Chondrocyte (in vitro differentiated cells): Measurements from ENCODE around the gene MAML2. TPM values are rescaled to one million over a fixed set of nuclear protein-coding genes. Genes with fewer than 3 reads are reported as not detected.

ENCODE experiments used
- DNase-seq: peaks from one replicate; pipeline ENCODE4 v3.0.0; 2021; ENCODE audit warnings: mixed read lengths, low spot score
- H3K27ac Mint-ChIP-seq: one replicate; pipeline ENCODE4 v1.8.0; 2021; ENCODE audit warnings: mild to moderate bottlenecking, moderate library complexity, mixed read lengths; ENCODE audit not compliant: unreplicated experiment
- H3K27me3 Mint-ChIP-seq: 2 replicates; pipeline ENCODE4 v1.8.0; 2021; ENCODE audit warnings: low read depth, mixed read lengths
- H3K36me3 Mint-ChIP-seq: 2 replicates; pipeline ENCODE4 v1.8.0; 2021; ENCODE audit warnings: low read depth, mixed read lengths
- H3K4me1 Mint-ChIP-seq: 2 replicates; pipeline ENCODE4 v1.8.0; 2021; ENCODE audit warnings: low read depth, mild to moderate bottlenecking, mixed read lengths
- H3K4me3 Mint-ChIP-seq: one replicate; pipeline ENCODE4 v1.8.0; 2021; ENCODE audit warnings: mild to moderate bottlenecking, moderate library complexity, mixed read lengths; ENCODE audit not compliant: unreplicated experiment
- H3K9me3 Mint-ChIP-seq: 2 replicates; pipeline ENCODE4 v1.8.0; 2021; ENCODE audit warnings: low read depth, mixed read lengths
- CTCF ChIP-seq: fragments of 200-600 bp; sonication (generic); IDR thresholded peaks from 2 replicates; pipeline ENCODE4 v1.5.0; 2021; ENCODE audit warnings: antibody characterized with exemption, mild to moderate bottlenecking, moderate library complexity
- total RNA-seq: library from RNA; stranded (reverse); gene quantifications from 3 replicates; pipeline ENCODE4 v1.2.1, GENCODE V29; 2021

Gene MAML2
- total RNA-seq, 1 donor from 2014 or later: 19.0 TPM

- peak overlapping the region; percentile 25 for H3K27ac Mint-ChIP-seq
- H3K4me3 Mint-ChIP-seq: no peak overlapping the region
- TF ChIP-seq CTCF: no peak
- no peak for DNase-seq
- peaks cover 93% of the 10 kb centered on the region for H3K4me1 Mint-ChIP-seq
- peaks cover 4% of the 10 kb centered on the region for H3K36me3 Mint-ChIP-seq
- no peaks in the 10 kb centered on the region for H3K9me3 Mint-ChIP-seq
- H3K27me3 Mint-ChIP-seq: no peaks in the 10 kb centered on the region
These were observed 25.0 kb downstream of the MAML2 start for GRCh38 chr11:96317985-96318384.

GRCh38 chr11:96317571-96317970 lies 25.4 kb downstream of the MAML2 start:
- peaks cover 93% of the 10 kb centered on the region for H3K4me1 Mint-ChIP-seq
- no peak overlapping the region for H3K4me3 Mint-ChIP-seq
- no peak for DNase-seq
- peak overlapping the region; percentile 57 for H3K27ac Mint-ChIP-seq
- no peaks in the 10 kb centered on the region for H3K27me3 Mint-ChIP-seq
- no peaks in the 10 kb centered on the region for H3K9me3 Mint-ChIP-seq
- peaks cover 4% of the 10 kb centered on the region for H3K36me3 Mint-ChIP-seq
- TF ChIP-seq CTCF: no peak

GRCh38 chr11:96316869-96317268 lies 26.1 kb downstream of the MAML2 start:
- no peak for TF ChIP-seq CTCF
- H3K27ac Mint-ChIP-seq: peak overlapping the region; percentile 71
- H3K4me1 Mint-ChIP-seq: peaks cover 93% of the 10 kb centered on the region
- no peaks in the 10 kb centered on the region for H3K9me3 Mint-ChIP-seq
- DNase-seq: no peak
- no peak overlapping the region for H3K4me3 Mint-ChIP-seq
- H3K27me3 Mint-ChIP-seq: no peaks in the 10 kb centered on the region
- H3K36me3 Mint-ChIP-seq: peaks cover 3% of the 10 kb centered on the region

- no peaks in the 10 kb centered on the region for H3K9me3 Mint-ChIP-seq
- no peaks in the 10 kb centered on the region for H3K27me3 Mint-ChIP-seq
- DNase-seq: no peak
- H3K36me3 Mint-ChIP-seq: peaks cover 3% of the 10 kb centered on the region
- TF ChIP-seq CTCF: no peak
- H3K27ac Mint-ChIP-seq: peak overlapping the region; percentile 53
- H3K4me1 Mint-ChIP-seq: peaks cover 93% of the 10 kb centered on the region
- no peak overlapping the region for H3K4me3 Mint-ChIP-seq
These were observed 27.5 kb downstream of the MAML2 start for GRCh38 chr11:96315476-96315875.

- peak overlapping the region; percentile 6 for H3K4me3 Mint-ChIP-seq
- no peak for DNase-seq
These were observed 28.5 kb downstream of the MAML2 start for GRCh38 chr11:96314326-96315020.

More at GRCh38 chr11:96314326-96315020, 28.5 kb downstream of the MAML2 start:
- no peak for TF ChIP-seq CTCF
- no peaks in the 10 kb centered on the region for H3K27me3 Mint-ChIP-seq
- H3K4me1 Mint-ChIP-seq: peaks cover 85% of the 10 kb centered on the region
- H3K9me3 Mint-ChIP-seq: no peaks in the 10 kb centered on the region
- H3K36me3 Mint-ChIP-seq: peaks cover 3% of the 10 kb centered on the region
- peak overlapping the region; percentile 82 for H3K27ac Mint-ChIP-seq
